ENCODE data around the gene PORCN.
A peak's percentile ranks its signal among the peaks of the same experiment; 100 is the strongest.

PORCN gene

GRCh38 chrX:48467281-48467761, 41.5 kb upstream of the PORCN start:
- DNase-seq (ENCODE audit: extremely low read depth, low read depth): no peak
- TF ChIP-seq, protein P1, sequence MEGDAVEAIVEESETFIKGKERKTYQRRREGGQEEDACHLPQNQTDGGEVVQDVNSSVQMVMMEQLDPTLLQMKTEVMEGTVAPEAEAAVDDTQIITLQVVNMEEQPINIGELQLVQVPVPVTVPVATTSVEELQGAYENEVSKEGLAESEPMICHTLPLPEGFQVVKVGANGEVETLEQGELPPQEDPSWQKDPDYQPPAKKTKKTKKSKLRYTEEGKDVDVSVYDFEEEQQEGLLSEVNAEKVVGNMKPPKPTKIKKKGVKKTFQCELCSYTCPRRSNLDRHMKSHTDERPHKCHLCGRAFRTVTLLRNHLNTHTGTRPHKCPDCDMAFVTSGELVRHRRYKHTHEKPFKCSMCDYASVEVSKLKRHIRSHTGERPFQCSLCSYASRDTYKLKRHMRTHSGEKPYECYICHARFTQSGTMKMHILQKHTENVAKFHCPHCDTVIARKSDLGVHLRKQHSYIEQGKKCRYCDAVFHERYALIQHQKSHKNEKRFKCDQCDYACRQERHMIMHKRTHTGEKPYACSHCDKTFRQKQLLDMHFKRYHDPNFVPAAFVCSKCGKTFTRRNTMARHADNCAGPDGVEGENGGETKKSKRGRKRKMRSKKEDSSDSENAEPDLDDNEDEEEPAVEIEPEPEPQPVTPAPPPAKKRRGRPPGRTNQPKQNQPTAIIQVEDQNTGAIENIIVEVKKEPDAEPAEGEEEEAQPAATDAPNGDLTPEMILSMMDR (IDR thresholded peaks at IDR 0.05; ENCODE audit: low read depth, low read length): no peak

DNA sequence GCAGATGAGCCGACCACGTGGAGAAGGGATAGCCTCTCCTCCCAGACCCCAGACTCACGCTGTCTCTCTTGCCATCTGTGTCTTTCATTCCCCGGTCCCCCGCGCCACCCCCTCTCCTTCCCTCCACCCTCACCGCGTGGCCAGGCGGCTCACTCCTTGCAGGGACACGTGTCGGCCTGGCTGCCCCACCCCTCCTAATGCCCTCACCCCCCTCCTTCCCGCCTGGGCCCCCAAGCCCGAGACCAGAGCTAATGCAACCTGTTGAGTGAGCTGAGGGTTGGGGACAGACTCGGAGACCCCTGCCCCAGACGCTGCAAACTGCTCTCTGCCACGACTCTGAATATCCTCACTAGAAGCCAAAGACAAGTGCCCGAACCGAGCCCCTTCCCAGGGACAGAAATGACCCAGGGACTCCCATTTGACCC, 40.5 kb upstream of the PORCN start:
- no peak for DNase-seq (ENCODE audit: extremely low read depth, low read depth)

GRCh38 chrX:48468693-48469691, 39.8 kb upstream of the PORCN start:
- DNase-seq (ENCODE audit: extremely low read depth, low read depth): no peak
- TF ChIP-seq, protein P1 (IDR thresholded peaks at IDR 0.05; ENCODE audit: low read depth, low read length): peak; percentile 30

More for the DNA sequence above, 40.5 kb upstream of the PORCN start:
- TF ChIP-seq, protein P1 (IDR thresholded peaks at IDR 0.05; ENCODE audit: low read depth, low read length): no peak

GRCh38 chrX:48470110-48470832, 38.5 kb upstream of the PORCN start, which contains the start of gene SLC38A5:
Gene SLC38A5 (minus strand): TSS chrX:48470260. CDS start chrX:48467924, 2,336 bp downstream.
- TF ChIP-seq, protein P1 (IDR thresholded peaks at IDR 0.05; ENCODE audit: low read depth, low read length): no peak
- DNase-seq (ENCODE audit: extremely low read depth, low read depth): no peak

GRCh38 chrX:48470833-48471118, 38.0 kb upstream of the PORCN start:
- no peak for DNase-seq (ENCODE audit: extremely low read depth, low read depth)
- TF ChIP-seq, protein P1 (IDR thresholded peaks at IDR 0.05; ENCODE audit: low read depth, low read length): no peak

- DNase-seq (ENCODE audit: extremely low read depth, low read depth): no peak
- TF ChIP-seq, protein P1 (IDR thresholded peaks at IDR 0.05; ENCODE audit: low read depth, low read length): no peak
Measured at GRCh38 chrX:48471504-48471903, 37.3 kb upstream of the PORCN start.

- no peak for DNase-seq (ENCODE audit: extremely low read depth, low read depth)
Measured at GRCh38 chrX:48472225-48472624, 36.6 kb upstream of the PORCN start.

More at GRCh38 chrX:48472225-48472624, 36.6 kb upstream of the PORCN start:
- TF ChIP-seq, protein P1 (IDR thresholded peaks at IDR 0.05; ENCODE audit: low read depth, low read length): no peak

All from AG09319 (cell line).